IMR-90 (cell line): ENCODE measurements around the gene ATP5PO. TPM values are rescaled to one million over a fixed set of nuclear protein-coding genes. Genes with fewer than 3 reads are reported as not detected.

Experiments
- ATAC-seq: fragments of 200-7000 bp; cut with Tn5 transposase; 2 replicates; pipeline ENCODE4 v1.9.1; 2020; ENCODE audit warnings: low read depth, mild to moderate bottlenecking, moderate library complexity
- BruUV-seq: library from RNA; stranded (reverse); fragments of 400-500 nt; replicated peaks from 2 replicates; lab custom pipeline; 2021; lab: Mats Ljungman, UMichigan
- CTCF ChIA-PET: fragments of 300-600 bp; formaldehyde crosslinking; extraction: SDS; loops from one replicate; lab custom pipeline; 2021; ENCODE audit warnings: antibody characterized with exemption; lab: Yijun Ruan, JAX
- POLR2A ChIA-PET: fragments of 300-600 bp; sonication (Branson Sonifier 250); formaldehyde crosslinking; loops from one replicate; lab custom pipeline; 2022; ENCODE audit warnings: antibody characterized with exemption; ENCODE audit not compliant: unreplicated experiment; lab: Charles Lee
- DNase-seq: peaks from one replicate; pipeline ENCODE4 v3.0.0; 2013
- H2AFZ ChIP-seq: replicated peaks from 2 replicates; pipeline ENCODE3; 2013; ENCODE audit warnings: low read length, mild to moderate bottlenecking; ENCODE audit not compliant: poor library complexity
- H2AK5ac ChIP-seq: 2 replicates; pipeline ENCODE4 v1.6.1; 2013; ENCODE audit warnings: low read depth, low read length, inconsistent platforms
- H2AK9ac ChIP-seq: replicated peaks from 2 replicates; pipeline ENCODE3; 2013; ENCODE audit warnings: mild to moderate bottlenecking, low read depth, low read length, moderate library complexity; ENCODE audit not compliant: poor library complexity
- H2BK120ac ChIP-seq: 2 replicates; pipeline ENCODE4 v1.6.1; 2013; ENCODE audit warnings: low read depth, low read length, inconsistent platforms
- H2BK15ac ChIP-seq: 3 replicates; pipeline ENCODE4 v1.6.1; 2013; ENCODE audit warnings: low read depth, low read length, inconsistent platforms
- H2BK20ac ChIP-seq: 2 replicates; pipeline ENCODE4 v1.6.1; 2013; ENCODE audit warnings: low read depth, mild to moderate bottlenecking, inconsistent platforms, low read length, moderate library complexity
- H2BK5ac ChIP-seq: 2 replicates; pipeline ENCODE4 v1.6.1; 2013; ENCODE audit warnings: mild to moderate bottlenecking, low read depth, low read length, inconsistent platforms; ENCODE audit not compliant: poor library complexity, severe bottlenecking
- H3K14ac ChIP-seq: replicated peaks from 2 replicates; pipeline ENCODE4 v1.6.1; 2013; ENCODE audit warnings: low read depth, low read length, inconsistent platforms
- H3K18ac ChIP-seq: 2 replicates; pipeline ENCODE4 v1.6.1; 2013; ENCODE audit warnings: low read depth, low read length, control low read depth
- H3K23ac ChIP-seq: 2 replicates; pipeline ENCODE4 v1.6.1; 2013; ENCODE audit warnings: low read depth, low read length, inconsistent platforms
- H3K27ac ChIP-seq: 2 replicates; pipeline ENCODE4 v1.5.1; 2013; ENCODE audit warnings: mild to moderate bottlenecking, control low read depth, low read length; ENCODE audit not compliant: insufficient read depth
- H3K27me3 ChIP-seq: 2 replicates; pipeline ENCODE4 v1.6.1; 2013; ENCODE audit warnings: low read length; ENCODE audit not compliant: control insufficient read depth, insufficient read depth
- H3K36me3 ChIP-seq: 2 replicates; pipeline ENCODE4 v1.6.1; 2013; ENCODE audit warnings: low read length, mixed read lengths; ENCODE audit not compliant: control insufficient read depth, insufficient read depth
- H3K4ac ChIP-seq: 2 replicates; pipeline ENCODE4 v1.6.1; 2013; ENCODE audit warnings: low read depth, low read length, inconsistent platforms
- H3K4me1 ChIP-seq: 2 replicates; pipeline ENCODE4 v1.6.1; 2013; ENCODE audit warnings: low read length, mixed read lengths; ENCODE audit not compliant: control insufficient read depth, insufficient read depth
- H3K4me2 ChIP-seq: 2 replicates; pipeline ENCODE4 v1.6.1; 2013; ENCODE audit warnings: low read depth, mild to moderate bottlenecking, control low read depth, low read length, moderate library complexity
- H3K4me3 ChIP-seq: 2 replicates; pipeline ENCODE4 v1.5.1; 2013; ENCODE audit warnings: low read depth, mild to moderate bottlenecking, control low read depth, low read length, moderate library complexity; ENCODE audit not compliant: insufficient read depth
- H3K56ac ChIP-seq: 2 replicates; pipeline ENCODE4 v1.6.1; 2013; ENCODE audit warnings: low read length, inconsistent platforms; ENCODE audit not compliant: insufficient read depth; ENCODE audit errors: extremely low read depth
- H3K79me1 ChIP-seq, 2 experiments: 2 replicates each; pipeline ENCODE4 v1.6.1; 2013; ENCODE audit warnings: low read length in 2 of 2, inconsistent platforms in 1 of 2, low read depth in 1 of 2
- H3K9ac ChIP-seq: 2 replicates; pipeline ENCODE4 v1.6.1; 2013; ENCODE audit warnings: low read depth, low read length, control low read depth
- H3K9me1 ChIP-seq: 2 replicates; pipeline ENCODE4 v1.6.1; 2013; ENCODE audit warnings: low read length, inconsistent platforms; ENCODE audit not compliant: insufficient read depth
- H3K9me3 ChIP-seq: 2 replicates; pipeline ENCODE4 v1.6.1; 2013; ENCODE audit warnings: low read length; ENCODE audit not compliant: control insufficient read depth, insufficient read depth
- H4K20me1 ChIP-seq: 2 replicates; pipeline ENCODE4 v1.6.1; 2013; ENCODE audit warnings: low read length, inconsistent platforms; ENCODE audit not compliant: insufficient read depth
- H4K5ac ChIP-seq: 2 replicates; pipeline ENCODE4 v1.6.1; 2013; ENCODE audit warnings: mild to moderate bottlenecking, low read depth, low read length, control low read depth
- H4K8ac ChIP-seq, 2 experiments: 2 replicates each; pipeline ENCODE4 v1.6.1; 2013; ENCODE audit warnings: low read depth in 2 of 2, low read length in 2 of 2, control low read depth in 1 of 2, inconsistent platforms in 1 of 2
- H4K91ac ChIP-seq: 2 replicates; pipeline ENCODE4 v1.6.1; 2013; ENCODE audit warnings: low read depth, low read length, inconsistent platforms; ENCODE audit not compliant: insufficient read depth
- CEBPB ChIP-seq: IDR thresholded peaks from 2 replicates; pipeline ENCODE4 v1.6.1; 2012; ENCODE audit warnings: low read depth, low read length, improper control_type of control experiment
- WGBS, 2 experiments: methylation state at CpG; one replicate each; pipeline versions ENCODE4 v1.1.5 to v1.1.7; 2013; ENCODE audit warnings: missing lambda C conversion rate in 2 of 2; ENCODE audit not compliant: insufficient read length in 1 of 2; ENCODE audit errors: extremely low coverage in 2 of 2; 5-methylcytosine and 5-hydroxymethylcytosine counted together
- dilution Hi-C: fragments of 300-500 bp; cut with HindIII; formaldehyde crosslinking; loops from one replicate; pipeline ENCODE4 v1.14.3; 2018; ENCODE audit warnings: low sequenced_read_pairs; ENCODE audit not compliant: unreplicated experiment
- in situ Hi-C: fragments of 300-500 bp; cut with MboI; formaldehyde crosslinking; loops from 3 replicates; pipeline ENCODE4 v1.14.3; 2019; ENCODE audit warnings: low sequenced_read_pairs, inconsistent platforms, mixed read lengths
- intact Hi-C: fragments of 100-400 bp; cut with micrococcal nuclease; formaldehyde crosslinking; loops from 2 replicates; pipeline ENCODE4 v1.10.0; 2022
- polyA plus RNA-seq, 3 experiments: library from polyadenylated mRNA; depleted of rRNA; stranded (reverse); fragments of >200 nt; gene quantifications; 2 replicates each; pipeline ENCODE4 v1.2.3, GENCODE V29; 2012; ENCODE audit warnings: low replicate concordance in 1 of 3
- total RNA-seq: library from RNA; depleted of rRNA; stranded (reverse); fragments of >200 nt; gene quantifications from 2 replicates; pipeline ENCODE4 v1.2.3, GENCODE V29; 2012

ATP5PO gene
- total and polyA plus RNA-seq, 2 of the 4 experiments (the other 2 are of a cell fraction): 237 to 250 TPM

DNA sequence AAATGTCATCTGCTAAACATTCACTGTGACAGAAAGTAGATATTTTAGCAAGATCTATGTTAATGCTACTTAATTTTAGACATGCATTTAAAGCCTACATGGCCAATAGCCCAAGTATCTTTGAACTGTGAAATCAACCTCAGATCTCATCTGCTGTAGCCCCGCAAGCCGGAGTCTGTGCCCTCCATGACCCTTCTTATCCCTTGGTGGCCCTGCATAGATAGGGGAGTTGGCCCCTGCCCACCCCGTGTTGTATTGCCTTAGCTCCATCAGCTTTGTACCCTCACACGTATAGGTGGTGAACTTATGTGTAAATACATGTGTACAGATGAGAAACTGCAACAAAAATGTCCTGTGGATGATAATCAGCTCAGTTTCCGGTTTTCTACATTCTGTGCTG lies 18.5 kb downstream of the ATP5PO start:
- intact Hi-C loops (no loop called here), in situ Hi-C loops (no loop called here), dilution Hi-C loops (no loop called here)
- DNase-seq: no peak
- Histone ChIP-seq H4K20me1 (no peaks in the 10 kb centered on the region), H3K4me2 (no peak overlapping the region), H2BK20ac (no peak overlapping the region), H2AFZ (no peak overlapping the region), H2AK9ac (no peak overlapping the region), H3K14ac (no peak overlapping the region), H2BK15ac (no peak overlapping the region), H4K91ac (no peak overlapping the region), H3K4me1 (peaks cover 19% of the 10 kb centered on the region), H3K4ac (no peak overlapping the region), H2AK5ac (no peak overlapping the region), H3K9me1 (peaks cover 15% of the 10 kb centered on the region), H3K9me3 (no peaks in the 10 kb centered on the region), H3K27me3 (no peaks in the 10 kb centered on the region), H3K79me1 (no peaks in the 10 kb centered on the region), H2BK5ac (no peak overlapping the region), H3K4me3 (no peak overlapping the region), H3K9ac (no peak overlapping the region), H3K27ac (no peak overlapping the region), H3K36me3 (peaks cover 5% of the 10 kb centered on the region; the same call in 1 of the 2 replicates), H3K18ac (no peak overlapping the region), H3K56ac (no peak overlapping the region), H2BK120ac (no peak overlapping the region; the same call in 1 of the 2 replicates), H3K23ac (no peak overlapping the region), H4K5ac (0 out of 2 replicates have a peak overlapping the region, but pooled peaks have one; percentile 9), H4K8ac (no peak overlapping the region; a peak in 1 of 4 replicates)
- ChIA-PET POLR2A (no interaction called here), CTCF (no interaction called here)
- no peak for ATAC-seq
- no CpG with 5 or more reads among the region's 5 CpGs for WGBS, 2 experiments
- BruUV-seq: no TSS peak
- TF ChIP-seq CEBPB: no peak
